H1 (cell line): ENCODE results near the gene JAKMIP2. TPM values are rescaled to one million over a fixed set of nuclear protein-coding genes. Genes with fewer than 3 reads are reported as not detected.

Experiments
- ASH2L ChIP-seq: fragments of 200-600, 300-600 bp; sonication (generic); IDR thresholded peaks from one replicate; pipeline ENCODE4 v1.7.1; 2017; ENCODE audit warnings: low read length
- BRCA1 ChIP-seq: IDR thresholded peaks from 2 replicates; pipeline ENCODE4 v1.6.1; 2012; ENCODE audit warnings: low read depth, low read length, improper control_type of control experiment
- RBBP5 ChIP-seq: IDR thresholded peaks from 2 replicates; pipeline ENCODE4 v1.7.1; 2012; ENCODE audit warnings: low read depth, mild to moderate bottlenecking, inconsistent platforms, low read length, moderate library complexity, borderline replicate concordance
- ZNF274 ChIP-seq: IDR thresholded peaks from 2 replicates; pipeline ENCODE4 v1.7.0; 2012; ENCODE audit warnings: low read length, borderline replicate concordance; ENCODE audit errors: extremely low read depth
- polyA plus RNA-seq, 7 experiments: library from polyadenylated mRNA; depleted of rRNA in 3 of 7; stranded (reverse) in 5 of 7; unstranded in 2 of 7; fragments of >200 nt in 5 of 7; fragments of 200-250 nt in 2 of 7; gene quantifications; 1 replicate in 5 of 7; 2 replicates in 1 of 7; 4 replicates in 1 of 7; pipeline versions ENCODE4 v1.2.1 to v1.2.3, GENCODE V29; 2011 to 2013; ENCODE audit warnings: missing spikeins in 2 of 7, mixed read lengths in 2 of 7
- total RNA-seq: library from RNA; stranded (reverse); fragmentation: NEBNext Ultra II Directional; extraction: Animal tissue kit (Norgen Biotek cat#: 25700); gene quantifications from 2 replicates; pipeline ENCODE4 v1.2.1, GENCODE V29; 2021
- TF ChIP-seq, protein P1 (sequence below): fragments of 300-600 bp; sonication (generic); IDR thresholded peaks from 2 replicates; pipeline ENCODE4 v1.7.1; 2012; ENCODE audit warnings: low read length, moderate library complexity, mild to moderate bottlenecking, inconsistent platforms; ENCODE audit not compliant: insufficient replicate concordance

JAKMIP2 gene
- total and polyA plus RNA-seq, 2 of the 8 experiments (the other 6 are each of a cell fraction or from before 2014, with no cell fraction given), result 2.4 to 13.6 TPM

GRCh38 chr5:147629196-147629595 is 153.3 kb downstream of the JAKMIP2 start (continued):
- TF ChIP-seq, protein P1, sequence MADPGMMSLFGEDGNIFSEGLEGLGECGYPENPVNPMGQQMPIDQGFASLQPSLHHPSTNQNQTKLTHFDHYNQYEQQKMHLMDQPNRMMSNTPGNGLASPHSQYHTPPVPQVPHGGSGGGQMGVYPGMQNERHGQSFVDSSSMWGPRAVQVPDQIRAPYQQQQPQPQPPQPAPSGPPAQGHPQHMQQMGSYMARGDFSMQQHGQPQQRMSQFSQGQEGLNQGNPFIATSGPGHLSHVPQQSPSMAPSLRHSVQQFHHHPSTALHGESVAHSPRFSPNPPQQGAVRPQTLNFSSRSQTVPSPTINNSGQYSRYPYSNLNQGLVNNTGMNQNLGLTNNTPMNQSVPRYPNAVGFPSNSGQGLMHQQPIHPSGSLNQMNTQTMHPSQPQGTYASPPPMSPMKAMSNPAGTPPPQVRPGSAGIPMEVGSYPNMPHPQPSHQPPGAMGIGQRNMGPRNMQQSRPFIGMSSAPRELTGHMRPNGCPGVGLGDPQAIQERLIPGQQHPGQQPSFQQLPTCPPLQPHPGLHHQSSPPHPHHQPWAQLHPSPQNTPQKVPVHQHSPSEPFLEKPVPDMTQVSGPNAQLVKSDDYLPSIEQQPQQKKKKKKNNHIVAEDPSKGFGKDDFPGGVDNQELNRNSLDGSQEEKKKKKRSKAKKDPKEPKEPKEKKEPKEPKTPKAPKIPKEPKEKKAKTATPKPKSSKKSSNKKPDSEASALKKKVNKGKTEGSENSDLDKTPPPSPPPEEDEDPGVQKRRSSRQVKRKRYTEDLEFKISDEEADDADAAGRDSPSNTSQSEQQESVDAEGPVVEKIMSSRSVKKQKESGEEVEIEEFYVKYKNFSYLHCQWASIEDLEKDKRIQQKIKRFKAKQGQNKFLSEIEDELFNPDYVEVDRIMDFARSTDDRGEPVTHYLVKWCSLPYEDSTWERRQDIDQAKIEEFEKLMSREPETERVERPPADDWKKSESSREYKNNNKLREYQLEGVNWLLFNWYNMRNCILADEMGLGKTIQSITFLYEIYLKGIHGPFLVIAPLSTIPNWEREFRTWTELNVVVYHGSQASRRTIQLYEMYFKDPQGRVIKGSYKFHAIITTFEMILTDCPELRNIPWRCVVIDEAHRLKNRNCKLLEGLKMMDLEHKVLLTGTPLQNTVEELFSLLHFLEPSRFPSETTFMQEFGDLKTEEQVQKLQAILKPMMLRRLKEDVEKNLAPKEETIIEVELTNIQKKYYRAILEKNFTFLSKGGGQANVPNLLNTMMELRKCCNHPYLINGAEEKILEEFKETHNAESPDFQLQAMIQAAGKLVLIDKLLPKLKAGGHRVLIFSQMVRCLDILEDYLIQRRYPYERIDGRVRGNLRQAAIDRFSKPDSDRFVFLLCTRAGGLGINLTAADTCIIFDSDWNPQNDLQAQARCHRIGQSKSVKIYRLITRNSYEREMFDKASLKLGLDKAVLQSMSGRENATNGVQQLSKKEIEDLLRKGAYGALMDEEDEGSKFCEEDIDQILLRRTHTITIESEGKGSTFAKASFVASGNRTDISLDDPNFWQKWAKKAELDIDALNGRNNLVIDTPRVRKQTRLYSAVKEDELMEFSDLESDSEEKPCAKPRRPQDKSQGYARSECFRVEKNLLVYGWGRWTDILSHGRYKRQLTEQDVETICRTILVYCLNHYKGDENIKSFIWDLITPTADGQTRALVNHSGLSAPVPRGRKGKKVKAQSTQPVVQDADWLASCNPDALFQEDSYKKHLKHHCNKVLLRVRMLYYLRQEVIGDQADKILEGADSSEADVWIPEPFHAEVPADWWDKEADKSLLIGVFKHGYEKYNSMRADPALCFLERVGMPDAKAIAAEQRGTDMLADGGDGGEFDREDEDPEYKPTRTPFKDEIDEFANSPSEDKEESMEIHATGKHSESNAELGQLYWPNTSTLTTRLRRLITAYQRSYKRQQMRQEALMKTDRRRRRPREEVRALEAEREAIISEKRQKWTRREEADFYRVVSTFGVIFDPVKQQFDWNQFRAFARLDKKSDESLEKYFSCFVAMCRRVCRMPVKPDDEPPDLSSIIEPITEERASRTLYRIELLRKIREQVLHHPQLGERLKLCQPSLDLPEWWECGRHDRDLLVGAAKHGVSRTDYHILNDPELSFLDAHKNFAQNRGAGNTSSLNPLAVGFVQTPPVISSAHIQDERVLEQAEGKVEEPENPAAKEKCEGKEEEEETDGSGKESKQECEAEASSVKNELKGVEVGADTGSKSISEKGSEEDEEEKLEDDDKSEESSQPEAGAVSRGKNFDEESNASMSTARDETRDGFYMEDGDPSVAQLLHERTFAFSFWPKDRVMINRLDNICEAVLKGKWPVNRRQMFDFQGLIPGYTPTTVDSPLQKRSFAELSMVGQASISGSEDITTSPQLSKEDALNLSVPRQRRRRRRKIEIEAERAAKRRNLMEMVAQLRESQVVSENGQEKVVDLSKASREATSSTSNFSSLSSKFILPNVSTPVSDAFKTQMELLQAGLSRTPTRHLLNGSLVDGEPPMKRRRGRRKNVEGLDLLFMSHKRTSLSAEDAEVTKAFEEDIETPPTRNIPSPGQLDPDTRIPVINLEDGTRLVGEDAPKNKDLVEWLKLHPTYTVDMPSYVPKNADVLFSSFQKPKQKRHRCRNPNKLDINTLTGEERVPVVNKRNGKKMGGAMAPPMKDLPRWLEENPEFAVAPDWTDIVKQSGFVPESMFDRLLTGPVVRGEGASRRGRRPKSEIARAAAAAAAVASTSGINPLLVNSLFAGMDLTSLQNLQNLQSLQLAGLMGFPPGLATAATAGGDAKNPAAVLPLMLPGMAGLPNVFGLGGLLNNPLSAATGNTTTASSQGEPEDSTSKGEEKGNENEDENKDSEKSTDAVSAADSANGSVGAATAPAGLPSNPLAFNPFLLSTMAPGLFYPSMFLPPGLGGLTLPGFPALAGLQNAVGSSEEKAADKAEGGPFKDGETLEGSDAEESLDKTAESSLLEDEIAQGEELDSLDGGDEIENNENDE, result no peak
- TF ChIP-seq ZNF274, result no peak
- no peak for TF ChIP-seq RBBP5
- TF ChIP-seq BRCA1, result no peak
- no peak for TF ChIP-seq ASH2L
